Measurements from ENCODE around the gene APCDD1.

Gene APCDD1

GRCh38 chr18:10457128-10457527, 2.7 kb downstream of the APCDD1 start:
- TF ChIP-seq SNAI2 (CRISPR knock-in tag; IDR thresholded peaks at IDR 0.05) (no peak), ZFP3 (CRISPR knock-in tag; IDR thresholded peaks at IDR 0.05) (no peak), PPARA (CRISPR knock-in tag; IDR thresholded peaks at IDR 0.05; ENCODE audit: borderline replicate concordance) (no peak), ZNF70 (CRISPR knock-in tag; IDR thresholded peaks at IDR 0.05) (no peak), ZNF8 (CRISPR knock-in tag; IDR thresholded peaks at IDR 0.05) (no peak), POU6F1 (CRISPR knock-in tag; IDR thresholded peaks at IDR 0.05; ENCODE audit: borderline replicate concordance, low read depth) (no peak), BACH2 (CRISPR knock-in tag; IDR thresholded peaks at IDR 0.05; ENCODE audit: borderline replicate concordance) (no peak), GLIS3 (CRISPR knock-in tag; IDR thresholded peaks at IDR 0.05) (no peak), ESRRG (CRISPR knock-in tag; IDR thresholded peaks at IDR 0.05) (no peak)
- ATAC-seq, result no peak

GRCh38 chr18:10457767-10458166, 3.3 kb downstream of the APCDD1 start:
- no peak for TF ChIP-seq OSR1 (CRISPR knock-in tag; IDR thresholded peaks at IDR 0.05)
- TF ChIP-seq ARNTL (CRISPR knock-in tag; IDR thresholded peaks at IDR 0.05; ENCODE audit: borderline replicate concordance, low read depth), result no peak
- no peak for TF ChIP-seq RARB (CRISPR knock-in tag; IDR thresholded peaks at IDR 0.05)
- no peak for TF ChIP-seq BACH2 (CRISPR knock-in tag; IDR thresholded peaks at IDR 0.05; ENCODE audit: borderline replicate concordance)
- TF ChIP-seq ZNF70 (CRISPR knock-in tag; IDR thresholded peaks at IDR 0.05), result no peak
- TF ChIP-seq GLIS3 (CRISPR knock-in tag; IDR thresholded peaks at IDR 0.05), result no peak
- no peak for ATAC-seq

GRCh38 chr18:10458691-10459090, 4.3 kb downstream of the APCDD1 start:
- ATAC-seq, result no peak
- TF ChIP-seq GLIS3 (CRISPR knock-in tag; IDR thresholded peaks at IDR 0.05) (no peak), OSR1 (CRISPR knock-in tag; IDR thresholded peaks at IDR 0.05) (no peak), ZC3H10 (CRISPR knock-in tag; IDR thresholded peaks at IDR 0.05) (no peak), CREB5 (CRISPR knock-in tag; IDR thresholded peaks at IDR 0.05; ENCODE audit: low read depth) (no peak), ZNF70 (CRISPR knock-in tag; IDR thresholded peaks at IDR 0.05) (no peak), TCF4 (CRISPR knock-in tag; IDR thresholded peaks at IDR 0.05; ENCODE audit: borderline replicate concordance) (no peak), SNAI2 (CRISPR knock-in tag; IDR thresholded peaks at IDR 0.05) (no peak), ZNF565 (CRISPR knock-in tag; conservative IDR thresholded peaks at IDR 0.05; ENCODE audit: low read depth) (no peak), PATZ1 (CRISPR knock-in tag; IDR thresholded peaks at IDR 0.05; ENCODE audit: borderline replicate concordance) (no peak), CSRNP3 (CRISPR knock-in tag; IDR thresholded peaks at IDR 0.05) (no peak), ESRRG (CRISPR knock-in tag; IDR thresholded peaks at IDR 0.05) (no peak), ZNF8 (CRISPR knock-in tag; IDR thresholded peaks at IDR 0.05) (no peak)

- ATAC-seq, result no peak
- no peak for TF ChIP-seq TOX (CRISPR knock-in tag; IDR thresholded peaks at IDR 0.05; ENCODE audit: borderline replicate concordance)
- TF ChIP-seq ZNF8 (CRISPR knock-in tag; IDR thresholded peaks at IDR 0.05), result no peak
- TF ChIP-seq TCF4 (CRISPR knock-in tag; IDR thresholded peaks at IDR 0.05; ENCODE audit: borderline replicate concordance), result no peak
- no peak for TF ChIP-seq PPARA (CRISPR knock-in tag; IDR thresholded peaks at IDR 0.05; ENCODE audit: borderline replicate concordance)
- no peak for TF ChIP-seq ZC3H10 (CRISPR knock-in tag; IDR thresholded peaks at IDR 0.05)
- no peak for TF ChIP-seq ARNTL (CRISPR knock-in tag; IDR thresholded peaks at IDR 0.05; ENCODE audit: borderline replicate concordance, low read depth)
- TF ChIP-seq ESRRG (CRISPR knock-in tag; IDR thresholded peaks at IDR 0.05), result no peak
- TF ChIP-seq PATZ1 (CRISPR knock-in tag; IDR thresholded peaks at IDR 0.05; ENCODE audit: borderline replicate concordance), result no peak
- no peak for TF ChIP-seq ZNF565 (CRISPR knock-in tag; conservative IDR thresholded peaks at IDR 0.05; ENCODE audit: low read depth)
- TF ChIP-seq CSDC2 (CRISPR knock-in tag; IDR thresholded peaks at IDR 0.05), result no peak
- TF ChIP-seq TSHZ2 (CRISPR knock-in tag; IDR thresholded peaks at IDR 0.05), result no peak
- no peak for TF ChIP-seq SNAI2 (CRISPR knock-in tag; IDR thresholded peaks at IDR 0.05)
Measured at GRCh38 chr18:10459587-10459986, 5.2 kb downstream of the APCDD1 start.

Measured in SK-N-SH treated with all-trans-retinoic acid at 6 μM for 48 hours (cell line).